Measurements from ENCODE around the gene SNX15. TPM values are rescaled to one million over a fixed set of nuclear protein-coding genes. Genes with fewer than 3 reads are reported as not detected.

SNX15 gene
- total RNA-seq, 4 donors from 2014 or later: 9.8 to 18.6 (median 13.9) TPM

- H3K27ac ChIP-seq: no peak overlapping the region
- no peaks in the 10 kb centered on the region for H3K4me1 ChIP-seq
- no peaks in the 10 kb centered on the region for H3K27me3 ChIP-seq
- intact Hi-C loops (cut with DNase I): no loop called here
- no peak overlapping the region for H3K4me3 ChIP-seq
- WGBS, 2 donors: 63 to 77% methylated on average over 3 of the region's 3 CpGs
- DNase-seq: no peak
- H3K36me3 ChIP-seq: no peaks in the 10 kb centered on the region
- no peaks in the 10 kb centered on the region for H3K9me3 ChIP-seq
- no peak for TF ChIP-seq POLR2A (IDR thresholded peaks at IDR 0.05)
- TF ChIP-seq, protein P1, sequence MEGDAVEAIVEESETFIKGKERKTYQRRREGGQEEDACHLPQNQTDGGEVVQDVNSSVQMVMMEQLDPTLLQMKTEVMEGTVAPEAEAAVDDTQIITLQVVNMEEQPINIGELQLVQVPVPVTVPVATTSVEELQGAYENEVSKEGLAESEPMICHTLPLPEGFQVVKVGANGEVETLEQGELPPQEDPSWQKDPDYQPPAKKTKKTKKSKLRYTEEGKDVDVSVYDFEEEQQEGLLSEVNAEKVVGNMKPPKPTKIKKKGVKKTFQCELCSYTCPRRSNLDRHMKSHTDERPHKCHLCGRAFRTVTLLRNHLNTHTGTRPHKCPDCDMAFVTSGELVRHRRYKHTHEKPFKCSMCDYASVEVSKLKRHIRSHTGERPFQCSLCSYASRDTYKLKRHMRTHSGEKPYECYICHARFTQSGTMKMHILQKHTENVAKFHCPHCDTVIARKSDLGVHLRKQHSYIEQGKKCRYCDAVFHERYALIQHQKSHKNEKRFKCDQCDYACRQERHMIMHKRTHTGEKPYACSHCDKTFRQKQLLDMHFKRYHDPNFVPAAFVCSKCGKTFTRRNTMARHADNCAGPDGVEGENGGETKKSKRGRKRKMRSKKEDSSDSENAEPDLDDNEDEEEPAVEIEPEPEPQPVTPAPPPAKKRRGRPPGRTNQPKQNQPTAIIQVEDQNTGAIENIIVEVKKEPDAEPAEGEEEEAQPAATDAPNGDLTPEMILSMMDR (IDR thresholded peaks at IDR 0.05): no peak
These were observed 32.3 kb downstream of the SNX15 start for GRCh38 chr11:65059523-65059922.

DNA sequence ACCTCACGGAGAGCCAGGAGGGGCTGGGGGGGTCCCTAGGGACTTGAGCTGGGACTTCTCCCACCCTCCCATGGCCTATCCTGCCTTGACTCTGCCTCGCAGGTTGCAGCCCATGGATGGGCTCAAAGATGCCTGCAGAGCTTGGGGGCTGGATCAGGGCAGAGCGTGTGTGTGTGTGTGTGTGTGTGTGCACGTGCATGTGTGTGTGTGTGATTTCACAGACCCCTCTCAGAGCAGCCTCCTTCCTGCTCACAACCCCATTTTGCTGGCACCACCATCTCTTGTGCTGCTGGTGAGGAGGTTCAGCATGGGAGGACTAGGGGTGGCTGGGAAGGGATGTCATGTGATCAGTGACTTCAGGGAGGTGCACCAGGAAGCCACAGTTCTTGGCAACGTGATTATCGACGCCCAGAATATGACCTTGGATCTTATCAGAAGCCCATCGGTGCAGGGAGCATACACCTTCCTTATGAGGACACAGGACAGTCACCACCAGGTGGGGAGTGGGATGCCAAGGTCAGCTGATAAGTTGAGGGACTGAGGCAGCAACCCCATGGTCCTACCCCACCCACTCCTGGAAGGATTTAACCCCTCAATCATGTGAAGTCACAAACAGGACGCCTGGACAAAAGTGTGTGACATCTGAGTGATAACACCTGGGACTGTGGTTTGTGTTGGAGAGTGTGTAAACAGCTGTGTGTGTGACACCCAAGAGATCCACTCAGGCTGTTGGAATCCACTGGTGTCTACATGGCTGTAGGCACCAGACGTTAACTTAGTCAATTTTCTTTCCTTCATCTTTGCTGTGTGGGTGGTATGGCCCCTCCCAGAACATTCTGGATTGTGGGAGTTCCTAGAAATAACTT is 33.0 kb downstream of the SNX15 start:
- no peak for TF ChIP-seq POLR2A (IDR thresholded peaks at IDR 0.05)
- TF ChIP-seq, protein P1 (IDR thresholded peaks at IDR 0.05): no peak
- WGBS, 2 donors: 43 to 55% methylated on average over 7 to 9 of the region's 10 CpGs
- H3K4me1 ChIP-seq: no peaks in the 10 kb centered on the region
- H3K36me3 ChIP-seq: no peaks in the 10 kb centered on the region
- no peak overlapping the region for H3K4me3 ChIP-seq
- intact Hi-C loops (cut with DNase I): no loop called here
- no peaks in the 10 kb centered on the region for H3K27me3 ChIP-seq
- H3K9me3 ChIP-seq: no peaks in the 10 kb centered on the region
- DNase-seq: no peak
- H3K27ac ChIP-seq: no peak overlapping the region

DNA sequence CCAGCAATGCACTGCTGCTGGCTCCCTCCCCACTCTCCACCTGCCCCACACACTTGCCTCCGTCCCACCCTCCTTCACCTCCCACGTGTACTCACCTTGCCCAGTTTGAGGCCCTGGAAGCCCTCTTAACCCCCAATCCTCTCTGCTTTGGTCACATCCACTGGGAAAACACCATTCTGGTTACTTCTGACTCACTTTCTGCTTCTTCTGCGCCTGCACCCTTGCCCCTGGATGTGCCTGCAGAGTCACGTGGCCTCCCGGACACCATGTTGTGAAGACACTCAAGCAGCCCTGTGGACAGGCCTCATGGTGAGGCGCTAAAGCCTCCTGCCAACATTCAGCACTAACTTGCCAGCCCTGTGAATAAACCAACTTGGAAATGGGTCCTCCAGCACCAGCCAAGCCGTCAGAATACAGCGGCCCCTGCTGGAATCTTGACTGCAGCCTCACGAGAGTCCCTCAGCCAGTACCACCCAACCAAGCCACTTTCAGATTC is 33.7 kb downstream of the SNX15 start:
- no peak overlapping the region for H3K27ac ChIP-seq
- no peaks in the 10 kb centered on the region for H3K9me3 ChIP-seq
- WGBS, 2 donors: 74 to 75% methylated on average over 6 of the region's 9 CpGs
- DNase-seq: no peak
- no peaks in the 10 kb centered on the region for H3K36me3 ChIP-seq
- H3K4me1 ChIP-seq: no peaks in the 10 kb centered on the region
- H3K4me3 ChIP-seq: no peak overlapping the region
- no peak for TF ChIP-seq POLR2A (IDR thresholded peaks at IDR 0.05)
- TF ChIP-seq, protein P1 (IDR thresholded peaks at IDR 0.05): peak in 2 of 6 experiments; percentile 16 to 35
- intact Hi-C loops (cut with DNase I): no loop called here
- H3K27me3 ChIP-seq: no peaks in the 10 kb centered on the region

DNA sequence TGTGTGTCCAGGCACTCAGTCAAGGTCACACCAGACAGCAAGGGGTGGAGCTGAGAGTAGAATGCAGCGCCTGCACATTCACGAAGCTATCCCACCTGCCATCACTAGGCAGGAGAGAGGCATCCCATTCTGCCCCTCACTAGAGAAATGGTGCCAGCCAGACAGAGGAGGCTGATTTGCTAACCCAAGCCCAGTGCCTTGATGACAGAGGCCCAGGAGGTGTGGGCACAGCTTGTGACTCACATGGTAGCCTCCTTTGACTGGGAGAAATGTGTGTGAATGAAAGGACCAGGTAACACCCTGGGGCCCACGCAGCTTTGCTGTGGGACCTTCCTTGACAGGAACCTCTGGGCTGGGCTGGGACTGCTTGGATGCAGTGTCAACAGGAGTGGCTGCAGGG is 36.3 kb downstream of the SNX15 start:
- 51 to 54% methylated on average over 2 to 3 of the region's 3 CpGs for WGBS, 2 donors
- H3K27ac ChIP-seq: no peak overlapping the region
- DNase-seq: no peak
- no peak for TF ChIP-seq POLR2A (IDR thresholded peaks at IDR 0.05)
- TF ChIP-seq, protein P1 (IDR thresholded peaks at IDR 0.05): no peak
- no peak overlapping the region for H3K4me3 ChIP-seq
- no peaks in the 10 kb centered on the region for H3K36me3 ChIP-seq
- intact Hi-C loops (cut with DNase I): no loop called here
- H3K27me3 ChIP-seq: no peaks in the 10 kb centered on the region
- H3K4me1 ChIP-seq: no peaks in the 10 kb centered on the region
- no peaks in the 10 kb centered on the region for H3K9me3 ChIP-seq

DNA sequence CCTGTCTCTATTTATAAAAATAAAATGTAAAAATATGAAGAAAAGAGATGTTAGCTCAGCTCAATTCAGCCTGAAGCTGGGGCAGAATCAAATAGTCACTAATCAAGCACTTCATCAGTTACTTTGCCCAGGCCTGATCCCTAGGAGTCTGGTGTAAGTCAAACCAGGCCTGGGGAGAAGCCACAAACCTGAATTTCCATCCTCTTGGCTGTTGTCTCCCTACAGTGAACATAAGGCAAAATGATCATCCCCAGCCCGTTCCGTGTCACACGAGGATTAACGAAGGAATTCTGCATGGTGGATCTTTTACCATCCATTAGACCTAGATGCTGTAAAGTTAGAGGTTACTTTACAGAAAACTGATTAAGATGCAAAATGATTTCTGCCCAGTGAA is 37.6 kb downstream of the SNX15 start:
- no peak for DNase-seq
- Histone ChIP-seq H3K27me3 (no peaks in the 10 kb centered on the region), H3K4me1 (no peaks in the 10 kb centered on the region), H3K27ac (no peak overlapping the region), H3K9me3 (no peaks in the 10 kb centered on the region), H3K36me3 (no peaks in the 10 kb centered on the region), H3K4me3 (no peak overlapping the region)
- 83 to 90% methylated on average over 4 of the region's 4 CpGs for WGBS, 2 donors
- intact Hi-C loops (cut with DNase I): no loop called here
- TF ChIP-seq POLR2A (IDR thresholded peaks at IDR 0.05): no peak
- TF ChIP-seq, protein P1 (IDR thresholded peaks at IDR 0.05): no peak
